Epithelial cell of umbilical artery (primary cell): ENCODE data around the gene ENO2. TPM values are rescaled to one million over a fixed set of nuclear protein-coding genes. Genes with fewer than 3 reads are reported as not detected.

Experiments used
- total RNA-seq: library from RNA; depleted of rRNA; stranded (reverse); fragments of >200 nt; gene quantifications from 2 replicates; pipeline ENCODE4 v1.2.3, GENCODE V29; 2014

The ENO2 gene
- 8.1 and 8.7 TPM in 2 replicates for total RNA-seq

DNA sequence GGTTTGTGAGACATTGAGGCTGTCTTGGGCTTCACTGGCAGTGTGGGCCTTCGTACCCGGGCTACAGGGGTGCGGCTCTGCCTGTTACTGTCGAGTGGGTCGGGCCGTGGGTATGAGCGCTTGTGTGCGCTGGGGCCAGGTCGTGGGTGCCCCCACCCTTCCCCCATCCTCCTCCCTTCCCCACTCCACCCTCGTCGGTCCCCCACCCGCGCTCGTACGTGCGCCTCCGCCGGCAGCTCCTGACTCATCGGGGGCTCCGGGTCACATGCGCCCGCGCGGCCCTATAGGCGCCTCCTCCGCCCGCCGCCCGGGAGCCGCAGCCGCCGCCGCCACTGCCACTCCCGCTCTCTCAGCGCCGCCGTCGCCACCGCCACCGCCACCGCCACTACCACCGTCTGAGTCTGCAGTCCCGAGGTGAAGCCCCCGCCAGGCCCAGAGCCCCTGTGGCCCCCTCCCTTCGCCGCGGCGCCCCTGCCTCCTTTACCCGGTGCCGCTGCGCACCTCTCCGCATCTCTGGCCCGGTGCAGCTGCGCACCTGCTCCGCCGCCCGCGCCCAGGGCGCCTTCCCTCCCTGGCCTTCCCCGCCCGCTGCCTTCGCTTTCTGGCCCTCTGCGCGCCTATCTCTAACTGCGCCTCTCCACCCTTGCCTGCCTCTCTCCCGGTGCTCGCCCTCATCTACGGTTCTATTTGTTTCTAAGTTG, at the start of gene ENO2:
Gene ENO2 (plus strand): TSS at position 335 of the 701 bp plus-strand sequence. CDS start 1,253 bp downstream, outside the sequence.

DNA sequence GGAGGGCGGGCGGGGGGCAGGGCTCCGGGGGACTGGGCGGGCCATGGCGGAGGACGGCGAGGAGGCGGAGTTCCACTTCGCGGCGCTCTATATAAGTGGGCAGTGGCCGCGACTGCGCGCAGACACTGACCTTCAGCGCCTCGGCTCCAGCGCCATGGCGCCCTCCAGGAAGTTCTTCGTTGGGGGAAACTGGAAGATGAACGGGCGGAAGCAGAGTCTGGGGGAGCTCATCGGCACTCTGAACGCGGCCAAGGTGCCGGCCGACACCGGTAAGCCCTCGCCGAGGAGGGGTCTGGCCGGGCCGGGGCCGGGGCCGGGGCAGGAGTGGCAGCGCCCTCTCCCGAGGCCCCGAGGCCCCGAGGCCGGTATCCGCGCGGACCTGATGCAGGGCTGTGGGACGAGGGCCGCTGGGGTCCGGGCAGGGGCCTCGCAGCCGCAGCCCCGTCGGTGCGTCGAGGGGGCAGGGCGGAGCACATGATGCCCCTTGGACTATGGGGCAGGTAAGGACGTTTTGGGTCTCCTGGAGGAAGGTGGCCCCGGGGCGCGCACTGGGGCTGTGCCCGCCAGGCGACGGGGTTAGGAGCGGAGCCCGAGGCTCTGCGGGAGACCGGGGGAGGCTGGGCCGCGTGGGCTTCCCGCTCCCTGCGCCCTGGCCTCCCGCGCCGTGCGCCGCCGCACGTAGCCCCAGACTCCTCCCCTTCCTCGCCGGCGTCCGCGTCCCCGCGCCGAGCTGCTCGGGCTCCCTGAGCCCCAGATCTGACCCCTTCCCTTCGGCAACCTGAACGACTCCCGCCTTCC, 46.8 kb upstream of the ENO2 start, which contains the start of gene TPI1:
Gene TPI1 (plus strand): TSS at position 119 of the 798 bp plus-strand sequence. CDS start 36 bp downstream, at position 155.

DNA sequence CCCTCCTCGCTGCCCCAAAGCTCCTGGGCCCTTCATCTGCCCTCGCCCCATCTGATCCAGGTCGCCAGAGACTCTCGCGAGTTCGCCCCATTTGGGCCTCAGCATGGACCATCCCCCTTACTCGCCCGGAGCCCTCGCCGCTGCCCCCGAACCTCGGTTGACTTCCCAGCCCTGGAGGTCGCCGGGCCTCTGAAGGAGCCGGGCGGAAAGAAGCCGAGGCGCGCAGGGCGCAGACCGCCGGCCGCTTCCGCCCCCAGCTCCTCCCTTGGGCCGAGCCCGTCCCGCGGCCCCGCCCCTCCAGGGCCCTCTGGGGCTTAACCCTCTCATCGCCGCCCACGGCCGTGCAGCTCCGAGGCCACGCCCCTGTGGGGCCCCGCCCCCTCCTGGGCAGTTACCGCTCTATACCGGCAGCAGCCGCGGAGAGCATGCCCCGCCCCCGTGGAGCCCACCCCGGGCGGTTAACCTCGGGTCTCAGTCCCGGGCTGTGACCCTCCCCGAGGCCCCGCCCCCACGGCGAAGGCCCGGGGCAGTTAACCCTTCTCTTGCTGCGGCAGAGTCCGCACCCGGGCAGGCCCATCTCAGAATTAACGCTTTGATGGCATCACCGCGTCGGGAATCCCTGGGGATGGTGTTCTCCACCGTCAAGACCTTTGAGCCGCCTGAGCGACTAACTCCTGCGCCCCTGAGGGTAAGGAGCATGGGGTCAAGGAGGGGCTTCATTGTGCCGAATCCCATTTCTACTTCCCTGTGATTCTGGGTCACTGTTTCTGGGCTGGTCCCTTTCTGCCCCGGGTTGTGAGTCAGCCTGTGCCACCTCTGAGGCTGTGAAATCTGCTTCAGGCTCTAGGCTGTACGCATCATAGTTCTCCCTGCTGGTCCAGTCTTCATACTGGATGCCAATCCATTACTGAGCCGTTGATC, 41.0 kb upstream of the ENO2 start, which contains the start of gene SPSB2:
Gene SPSB2 (minus strand): TSS at position 210 of the 921 bp plus-strand sequence. CDS start 402 bp downstream, outside the sequence.

DNA sequence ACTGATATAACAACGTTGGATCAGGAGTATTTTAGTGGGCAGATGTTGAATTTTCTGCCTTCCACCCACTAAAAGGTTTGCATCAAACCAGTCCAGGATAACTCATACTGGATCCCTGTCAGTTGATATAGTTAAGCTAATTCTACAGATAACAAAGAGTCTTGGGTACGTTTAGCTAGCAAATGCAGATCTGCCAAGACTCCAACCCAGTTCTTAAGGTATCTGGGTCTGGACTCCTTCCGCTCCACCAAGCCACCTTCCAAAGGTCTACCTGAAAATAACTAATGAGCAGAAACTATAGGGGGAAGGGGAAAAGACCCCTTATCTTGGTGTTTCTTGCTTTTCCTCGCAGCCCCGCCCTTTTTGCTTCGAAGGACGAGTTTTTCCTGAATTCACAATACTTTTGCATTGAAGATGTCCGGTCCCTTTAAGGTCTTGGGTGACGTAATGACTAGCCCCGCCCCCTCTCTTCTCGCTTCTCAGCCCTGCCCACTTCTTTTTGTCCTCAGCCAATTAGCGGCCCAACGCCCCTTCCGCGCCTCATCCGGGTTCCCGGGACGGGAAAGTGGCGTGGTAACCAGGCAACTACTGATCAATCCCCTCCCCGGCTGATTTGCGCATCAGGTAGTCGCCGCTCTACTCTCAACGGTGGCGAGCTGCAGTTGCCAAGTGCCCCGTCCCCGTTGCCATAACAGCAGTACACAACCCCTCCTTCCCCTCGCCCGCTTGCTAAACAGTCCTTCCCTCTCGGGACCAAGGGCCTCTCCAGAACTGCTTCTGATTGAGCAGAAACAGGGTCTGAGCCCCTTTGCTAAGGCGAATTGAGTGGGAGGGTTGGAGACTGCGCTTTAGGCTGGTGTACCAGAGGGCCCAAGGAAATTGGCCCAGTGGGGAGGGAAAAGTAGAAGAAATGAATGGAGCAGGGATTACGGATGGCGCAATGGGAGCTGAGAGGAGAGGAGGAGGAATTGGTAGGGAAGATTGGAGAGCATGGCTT, 9.8 kb upstream of the ENO2 start, which contains the start of gene LRRC23:
Gene LRRC23 (plus strand): TSS at position 543 of the 997 bp plus-strand sequence. CDS start 812 bp downstream, outside the sequence.

DNA sequence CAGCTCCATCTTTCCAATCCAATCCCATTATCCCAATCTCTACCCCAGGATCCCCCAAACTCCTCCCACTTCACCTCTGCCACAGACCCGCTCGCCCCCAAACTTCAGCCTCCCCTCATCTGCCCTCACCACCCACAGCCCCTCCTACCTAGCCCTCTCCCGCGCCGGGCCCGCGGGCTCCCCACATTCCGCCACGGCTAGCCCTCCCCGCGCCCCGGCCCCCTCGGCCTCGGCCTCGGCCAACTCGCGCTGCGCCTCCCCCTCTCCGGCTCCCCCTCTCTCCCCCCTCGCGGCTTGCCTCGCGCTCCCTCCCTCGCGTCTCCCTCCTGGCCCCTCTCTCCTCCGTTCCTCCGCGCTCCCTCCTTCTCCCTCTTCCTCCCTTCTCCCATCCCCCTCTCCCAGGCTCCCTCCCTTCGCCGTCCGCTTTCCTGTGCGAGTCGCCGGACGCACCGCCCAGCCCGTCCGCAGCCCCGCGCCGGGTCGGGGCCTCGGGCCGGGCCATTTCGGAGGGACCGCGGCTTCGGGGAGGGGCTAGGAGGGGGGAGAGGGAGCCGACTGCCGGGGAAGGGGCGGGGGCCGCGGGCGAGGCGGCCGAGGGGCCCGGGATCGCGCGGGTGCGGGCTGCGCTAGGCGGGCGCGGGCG, 13.1 kb downstream of the ENO2 start, which contains the start of gene ATN1:
Gene ATN1 (plus strand): TSS at position 581 of the 643 bp plus-strand sequence. CDS start 6,043 bp downstream, outside the sequence.

DNA sequence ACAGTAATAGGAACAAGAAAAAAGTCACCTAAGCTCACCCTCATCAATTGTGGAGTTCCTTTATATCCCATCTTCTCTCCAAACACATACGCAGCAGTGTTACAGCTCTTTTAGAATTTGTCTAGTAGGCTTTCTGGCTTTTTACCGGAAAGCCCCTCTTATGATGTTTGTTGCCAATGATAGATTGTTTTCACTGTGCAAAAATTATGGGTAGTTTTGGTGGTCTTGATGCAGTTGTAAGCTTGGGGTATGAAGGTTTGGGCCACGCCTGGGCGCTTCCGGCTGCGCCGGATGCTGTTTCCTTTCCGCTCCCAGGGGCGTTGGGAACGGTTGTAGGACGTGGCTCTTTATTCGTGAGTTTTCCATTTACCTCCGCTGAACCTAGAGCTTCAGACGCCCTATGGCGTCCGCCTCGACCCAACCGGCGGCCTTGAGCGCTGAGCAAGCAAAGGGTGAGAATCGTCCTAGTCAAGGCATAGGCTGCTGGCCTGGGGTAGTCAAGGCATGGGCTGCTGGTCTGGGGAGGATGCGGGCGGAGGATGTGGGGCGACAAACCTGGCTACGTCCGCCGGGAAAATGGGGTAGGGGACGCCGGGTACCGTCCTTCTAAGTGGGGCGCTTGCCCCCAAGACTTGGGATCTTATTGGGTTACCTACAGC, 29.5 kb downstream of the ENO2 start, which contains the start of the genes C12orf57 and RNU7-1:
Gene C12orf57 (plus strand): TSS at position 301 of the 659 bp plus-strand sequence. CDS start 100 bp downstream, at position 401.
Gene RNU7-1 (plus strand): TSS at position 95 of the 659 bp plus-strand sequence.

DNA sequence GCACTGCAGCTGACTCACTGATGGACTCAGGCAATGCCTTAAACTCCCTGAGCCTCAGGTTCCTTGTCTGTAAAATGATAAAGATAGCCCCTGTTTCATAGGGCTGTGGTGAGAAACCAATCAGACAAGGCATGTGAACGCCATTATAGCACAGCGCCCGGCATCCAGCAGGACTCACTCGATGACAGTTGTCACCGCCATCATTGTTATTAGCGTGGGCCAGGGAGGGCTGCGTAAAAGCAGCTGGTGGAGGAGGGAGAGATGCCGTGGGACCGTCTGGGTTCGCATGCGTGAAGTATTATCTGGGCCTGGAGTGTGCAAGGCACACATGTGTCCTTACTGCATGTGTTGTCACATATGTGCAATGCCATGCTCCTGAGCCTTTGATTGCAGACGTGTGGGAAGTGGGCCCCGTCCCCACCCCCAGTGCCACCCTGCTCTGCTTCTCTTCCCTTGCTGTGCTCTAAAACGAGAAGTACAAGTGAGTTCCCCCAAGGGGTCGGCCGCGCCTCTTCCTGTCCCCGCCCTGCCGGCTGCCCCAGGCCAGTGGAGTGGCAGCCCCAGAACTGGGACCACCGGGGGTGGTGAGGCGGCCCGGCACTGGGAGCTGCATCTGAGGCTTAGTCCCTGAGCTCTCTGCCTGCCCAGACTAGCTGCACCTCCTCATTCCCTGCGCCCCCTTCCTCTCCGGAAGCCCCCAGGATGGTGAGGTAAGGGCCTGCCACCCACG, 36.6 kb downstream of the ENO2 start, which contains the start of gene PTPN6:
Gene PTPN6 (plus strand): TSS at position 546 of the 730 bp plus-strand sequence. CDS start 157 bp downstream, at position 703.

Other genes starting within 250 kb of the ENO2 start
- gene ZNF384, start 225.2 kb upstream of the ENO2 start, total RNA-seq: 7.1 and 8.8 TPM in 2 replicates
- gene PIANP, start 213.8 kb upstream of the ENO2 start, total RNA-seq: under 0.01 TPM in 1 of 2 replicates, not detected in the other
- 32.2 and 33.4 TPM in 2 replicates for gene COPS7A, start 190.5 kb upstream of the ENO2 start, total RNA-seq
- gene MLF2, start 161.4 kb upstream of the ENO2 start, total RNA-seq: 89.3 and 94.7 TPM in 2 replicates
- 39.4 and 54.6 TPM in 2 replicates for gene PTMS, start 148.2 kb upstream of the ENO2 start, total RNA-seq
- under 0.01 and 0.15 TPM in 2 replicates for gene LAG3, start 142.1 kb upstream of the ENO2 start, total RNA-seq
- not detected in 2 replicates for gene CD4, start 125.1 kb upstream of the ENO2 start, total RNA-seq
- 9.4 and 9.7 TPM in 2 replicates for gene GPR162, start 92.8 kb upstream of the ENO2 start, total RNA-seq
- gene P3H3, start 86.2 kb upstream of the ENO2 start, total RNA-seq: 81.9 and 98.6 TPM in 2 replicates
- gene GNB3, start 73.7 kb upstream of the ENO2 start, total RNA-seq: 0.65 and 1.4 TPM in 2 replicates
- 12.7 and 13.2 TPM in 2 replicates for gene CDCA3, start 63.3 kb upstream of the ENO2 start, total RNA-seq
- gene USP5, start 62.4 kb upstream of the ENO2 start, total RNA-seq: 84.5 and 88.4 TPM in 2 replicates
- gene TPI1, start 47.0 kb upstream of the ENO2 start, total RNA-seq: 1,011 and 1,271 TPM in 2 replicates
- gene SPSB2, start 41.3 kb upstream of the ENO2 start, total RNA-seq: 3.2 and 4.1 TPM in 2 replicates
- gene LRRC23, start 9.8 kb upstream of the ENO2 start, total RNA-seq: 4.2 and 9.1 TPM in 2 replicates
- 9.1 and 16.6 TPM in 2 replicates for gene ATN1, start 13.4 kb downstream of the ENO2 start, total RNA-seq
- not detected in 2 replicates for gene RNU7-1, start 29.2 kb downstream of the ENO2 start, total RNA-seq
- gene C12orf57, start 29.4 kb downstream of the ENO2 start, total RNA-seq: 137 and 143 TPM in 2 replicates
- under 0.01 and 0.15 TPM in 2 replicates for gene PTPN6, start 36.8 kb downstream of the ENO2 start, total RNA-seq
- 185 and 231 TPM in 2 replicates for gene PHB2, start 56.1 kb downstream of the ENO2 start, total RNA-seq
- 79.3 and 94.4 TPM in 2 replicates for gene EMG1, start 56.3 kb downstream of the ENO2 start, total RNA-seq
- 4.9 and 8.4 TPM in 2 replicates for gene LPCAT3, start 103.9 kb downstream of the ENO2 start, total RNA-seq
- 1.9 and 5.8 TPM in 2 replicates for gene C1S, start 146.1 kb downstream of the ENO2 start, total RNA-seq
- gene C1R, start 177.9 kb downstream of the ENO2 start, total RNA-seq: 1.3 and 5.3 TPM in 2 replicates
- 12.2 and 14.3 TPM in 2 replicates for gene C1RL, start 194.6 kb downstream of the ENO2 start, total RNA-seq
- gene RBP5, start 214.3 kb downstream of the ENO2 start, total RNA-seq: not detected in 2 replicates
- gene CLSTN3, start 215.8 kb downstream of the ENO2 start, total RNA-seq: 27.6 and 34.3 TPM in 2 replicates